ENCODE data around the gene GIN1.
"Not testable (repeated sequence)": the region's sequence is repeated elsewhere in the genome, so short reads cannot be mapped to it uniquely, and the experiment has no call there.

The GIN1 gene, protein sequence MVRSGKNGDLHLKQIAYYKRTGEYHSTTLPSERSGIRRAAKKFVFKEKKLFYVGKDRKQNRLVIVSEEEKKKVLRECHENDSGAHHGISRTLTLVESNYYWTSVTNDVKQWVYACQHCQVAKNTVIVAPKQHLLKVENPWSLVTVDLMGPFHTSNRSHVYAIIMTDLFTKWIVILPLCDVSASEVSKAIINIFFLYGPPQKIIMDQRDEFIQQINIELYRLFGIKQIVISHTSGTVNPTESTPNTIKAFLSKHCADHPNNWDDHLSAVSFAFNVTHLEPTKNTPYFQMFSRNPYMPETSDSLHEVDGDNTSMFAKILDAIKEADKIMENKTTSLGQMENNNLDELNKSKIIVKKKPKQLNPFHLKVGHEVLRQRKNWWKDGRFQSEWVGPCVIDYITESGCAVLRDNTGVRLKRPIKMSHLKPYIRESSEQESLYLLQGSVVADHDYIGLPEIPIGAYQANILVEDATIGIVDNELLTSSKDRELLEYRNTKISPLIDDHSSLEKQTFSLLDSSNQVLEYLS

GRCh38 chr5:103119765-103120606 is at the start of gene GIN1, which contains the start of gene PPIP5K2:
Gene GIN1, minus strand, starts transcription at chr5:103120138. Its CDS starts 11,431 bp downstream, at chr5:103108707.
Gene PPIP5K2, plus strand, starts transcription at chr5:103120301. Its CDS starts 9,289 bp downstream, at chr5:103129590.
- in situ Hi-C loops (cut with MboI; ENCODE audit: low sequenced_read_pairs, unreplicated experiment): loop anchor here (25.0 kb wide), 1 partner anchor 333 kb away; no protein-coding TSS in a partner anchor
- TF ChIP-seq CTCF (IDR thresholded peaks at IDR 0.05; ENCODE audit: borderline replicate concordance, control extremely low read depth, extremely low read depth, insufficient read depth, missing control alignments): no peak
- peak; percentile 78 for DNase-seq (ENCODE audit: low spot score)

DNA sequence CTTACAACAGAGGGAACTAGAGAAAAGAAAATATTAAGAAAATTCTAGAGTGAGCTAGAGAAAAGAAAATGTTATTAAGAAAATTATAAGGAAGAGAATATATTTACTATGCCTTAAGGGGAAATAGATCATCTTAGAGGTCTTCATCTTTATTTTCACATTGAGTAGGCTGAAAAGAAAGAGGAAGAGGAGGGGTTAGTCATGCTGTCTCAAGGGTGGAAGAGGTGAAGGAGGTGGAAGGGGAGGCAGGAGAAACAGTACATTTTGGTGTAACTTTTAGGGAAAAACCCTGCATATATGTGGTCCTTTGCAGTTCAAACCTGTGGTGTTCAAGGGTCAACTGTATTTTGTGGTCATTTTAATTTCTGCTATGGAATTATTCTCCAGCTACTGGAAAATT is 46.8 kb upstream of the GIN1 start:
- in situ Hi-C loops (cut with MboI; ENCODE audit: low sequenced_read_pairs, unreplicated experiment): no loop called here
- no peak for TF ChIP-seq CTCF (IDR thresholded peaks at IDR 0.05; ENCODE audit: borderline replicate concordance, control extremely low read depth, extremely low read depth, insufficient read depth, missing control alignments)
- no peak for DNase-seq (ENCODE audit: low spot score)

DNA sequence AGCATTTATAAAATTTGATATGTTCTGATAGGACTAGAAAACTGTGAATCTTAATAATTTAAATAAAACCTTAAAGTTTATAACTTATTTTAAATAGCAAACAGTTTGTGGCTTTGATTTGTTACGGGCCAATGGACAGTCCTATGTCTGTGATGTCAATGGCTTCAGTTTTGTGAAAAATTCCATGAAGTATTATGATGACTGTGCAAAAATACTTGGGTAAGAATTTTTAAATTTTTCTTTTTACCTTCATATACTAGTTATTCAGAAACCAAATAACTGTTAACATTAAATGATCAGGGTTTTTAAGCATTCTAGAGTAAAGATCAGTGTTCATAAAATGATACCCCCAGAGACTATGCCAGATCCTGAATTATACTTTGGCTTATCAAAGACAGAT is 31.2 kb upstream of the GIN1 start:
- no peak for DNase-seq (ENCODE audit: low spot score)
- in situ Hi-C loops (cut with MboI; ENCODE audit: low sequenced_read_pairs, unreplicated experiment): no loop called here

DNA sequence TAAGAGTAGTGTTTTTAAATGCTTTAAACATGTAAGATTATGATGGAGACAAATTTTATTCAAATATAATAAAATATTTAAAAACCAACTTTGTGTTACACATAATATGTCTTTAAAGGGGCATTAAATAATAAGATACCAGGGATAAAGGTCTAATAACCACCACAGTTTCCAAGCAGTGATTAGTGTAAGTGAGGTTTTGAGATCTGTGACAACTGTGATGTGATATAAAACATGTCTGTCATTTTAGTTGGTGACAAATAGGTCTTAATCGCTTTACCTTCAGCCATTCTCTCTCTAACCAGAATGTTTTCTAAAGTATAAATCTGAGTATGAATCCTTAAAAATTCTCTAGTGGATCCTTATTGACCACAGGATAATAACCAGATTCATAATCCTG is 28.3 kb upstream of the GIN1 start:
- DNase-seq (ENCODE audit: low spot score): no peak
- in situ Hi-C loops (cut with MboI; ENCODE audit: low sequenced_read_pairs, unreplicated experiment): loop anchor here (25.0 kb wide), 1 partner anchor 561 kb away; no protein-coding TSS in a partner anchor
- no peak for TF ChIP-seq CTCF (IDR thresholded peaks at IDR 0.05; ENCODE audit: borderline replicate concordance, control extremely low read depth, extremely low read depth, insufficient read depth, missing control alignments)

More for the DNA sequence above, 31.2 kb upstream of the GIN1 start:
- TF ChIP-seq CTCF (IDR thresholded peaks at IDR 0.05; ENCODE audit: borderline replicate concordance, control extremely low read depth, extremely low read depth, insufficient read depth, missing control alignments): no peak

DNA sequence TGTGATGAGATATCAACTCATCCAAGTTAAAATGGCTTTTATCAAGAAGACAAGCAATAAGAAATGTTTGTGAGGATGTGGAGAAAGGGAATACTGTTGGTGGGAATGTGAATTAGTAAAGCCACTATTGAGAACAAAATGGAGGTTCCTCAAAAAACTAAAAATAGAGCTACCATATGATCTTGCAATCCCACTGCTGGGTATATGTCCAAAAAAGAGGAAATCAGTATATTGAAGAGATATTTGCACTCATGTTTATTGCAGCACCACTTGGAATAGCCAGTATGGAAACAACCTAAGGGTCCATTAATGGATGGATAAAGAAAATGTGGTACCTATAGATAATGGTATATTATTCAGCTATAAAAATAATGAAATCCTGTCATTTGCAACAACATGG is 25.3 kb upstream of the GIN1 start:
- DNase-seq (ENCODE audit: low spot score): no peak
- in situ Hi-C loops (cut with MboI; ENCODE audit: low sequenced_read_pairs, unreplicated experiment): loop anchor here (25.0 kb wide), 1 partner anchor 558 kb away; no protein-coding TSS in a partner anchor
- no peak for TF ChIP-seq CTCF (IDR thresholded peaks at IDR 0.05; ENCODE audit: borderline replicate concordance, control extremely low read depth, extremely low read depth, insufficient read depth, missing control alignments)

- in situ Hi-C loops (cut with MboI; ENCODE audit: low sequenced_read_pairs, unreplicated experiment): loop anchor here (25.0 kb wide), 1 partner anchor 555 kb away; no protein-coding TSS in a partner anchor
- DNase-seq (ENCODE audit: low spot score): not testable (repeated sequence)
Measured at GRCh38 chr5:103142132-103142531, 22.2 kb upstream of the GIN1 start.
